Measurements from ENCODE around the gene SNX5.

GRCh38 chr20:18018100-18018499 is 49.5 kb upstream of the SNX5 start:
- no peak for TF ChIP-seq TAF1 (IDR thresholded peaks at IDR 0.05; ENCODE audit: low read depth)
- TF ChIP-seq TEAD4 (IDR thresholded peaks at IDR 0.05), result no peak
- no peak for TF ChIP-seq EP300 (IDR thresholded peaks at IDR 0.05; ENCODE audit: borderline replicate concordance)
- no peak for TF ChIP-seq REST (IDR thresholded peaks at IDR 0.05; ENCODE audit: low read depth)
- TF ChIP-seq CREB1 (IDR thresholded peaks at IDR 0.05; ENCODE audit: low read depth), result no peak
- TF ChIP-seq YY1 (IDR thresholded peaks at IDR 0.05; ENCODE audit: low read depth), result no peak
- no peak for TF ChIP-seq NFIC (IDR thresholded peaks at IDR 0.05)
